OCI-LY3 (cell line): ENCODE data around the gene PMAIP1.

ENCODE experiments used
- CTCF ChIP-seq: fragments of 200-600, 300-600 bp; sonication (generic); IDR thresholded peaks from 2 replicates; pipeline ENCODE4 v1.5.1; 2014; ENCODE audit warnings: antibody characterized with exemption, low read length, low read depth
- EZH2phosphoT487 ChIP-seq: fragments of 200-600 bp; shearing (Covaris generic); IDR thresholded peaks from 2 replicates; pipeline ENCODE4 v1.6.1; 2018; ENCODE audit warnings: antibody characterized with exemption, mixed run types, low read depth

GRCh38 chr18:59907172-59907571 is 7.4 kb downstream of the PMAIP1 start:
- TF ChIP-seq CTCF (no peak), EZH2phosphoT487 (no peak)
